Gastrocnemius medialis (tissue), 4 donors: ENCODE data around the gene TBC1D5.

Source experiments
- POLR2A ChIP-seq, 2 donors: fragments of 450-650 bp; IDR thresholded peaks; one replicate each; pipeline ENCODE4 v1.6.1; 2017; ENCODE audit warnings: antibody characterized with exemption in 2 of 2, mild to moderate bottlenecking in 2 of 2, moderate library complexity in 2 of 2
- TF ChIP-seq, protein P1 (sequence below), 5 experiments: fragments of 450-650 bp in 3 of 5; fragments of 200-600 bp in 2 of 5; sonication (generic) in 2 of 5; IDR thresholded peaks in 4 of 5; conservative IDR thresholded peaks in 1 of 5; 1 replicate in 4 of 5; 2 replicates in 1 of 5; pipeline ENCODE4 v1.5.1; 2016 to 2019; ENCODE audit warnings: antibody characterized with exemption in 5 of 5, mild to moderate bottlenecking in 3 of 5, moderate library complexity in 3 of 5

DNA sequence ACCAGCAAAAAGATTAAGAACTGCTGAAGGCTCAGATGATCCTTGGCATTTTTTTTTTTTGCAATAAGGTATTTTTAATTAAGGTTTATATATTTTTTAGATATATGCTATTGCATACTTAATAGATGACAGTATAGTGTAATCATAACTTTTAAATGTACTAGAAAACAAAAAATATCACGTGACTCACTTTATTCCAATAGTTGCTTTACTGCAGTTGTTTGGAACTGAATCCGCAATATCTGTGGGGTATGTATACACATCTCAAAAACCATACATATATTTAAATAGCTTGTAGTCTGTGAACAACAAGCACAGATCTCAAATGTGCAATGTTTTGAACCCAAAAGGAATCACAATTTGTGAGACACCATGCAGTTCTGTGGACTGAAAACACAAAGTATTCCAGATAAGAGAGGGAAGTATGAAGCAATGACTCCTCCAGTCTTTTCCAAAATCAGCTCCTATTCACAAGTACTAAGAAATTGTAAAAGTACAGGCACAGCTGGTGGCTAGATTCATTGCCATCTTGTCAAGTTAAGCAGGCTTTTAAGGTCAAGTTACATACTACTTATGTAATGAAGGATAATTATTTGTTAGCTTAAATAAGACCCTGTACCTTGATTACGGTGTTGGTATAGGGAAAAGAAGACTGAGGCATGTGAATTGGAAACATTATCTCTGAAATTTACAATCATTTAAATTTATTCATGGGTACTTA, 331.1 kb downstream of the TBC1D5 start:
- TF ChIP-seq, protein P1, sequence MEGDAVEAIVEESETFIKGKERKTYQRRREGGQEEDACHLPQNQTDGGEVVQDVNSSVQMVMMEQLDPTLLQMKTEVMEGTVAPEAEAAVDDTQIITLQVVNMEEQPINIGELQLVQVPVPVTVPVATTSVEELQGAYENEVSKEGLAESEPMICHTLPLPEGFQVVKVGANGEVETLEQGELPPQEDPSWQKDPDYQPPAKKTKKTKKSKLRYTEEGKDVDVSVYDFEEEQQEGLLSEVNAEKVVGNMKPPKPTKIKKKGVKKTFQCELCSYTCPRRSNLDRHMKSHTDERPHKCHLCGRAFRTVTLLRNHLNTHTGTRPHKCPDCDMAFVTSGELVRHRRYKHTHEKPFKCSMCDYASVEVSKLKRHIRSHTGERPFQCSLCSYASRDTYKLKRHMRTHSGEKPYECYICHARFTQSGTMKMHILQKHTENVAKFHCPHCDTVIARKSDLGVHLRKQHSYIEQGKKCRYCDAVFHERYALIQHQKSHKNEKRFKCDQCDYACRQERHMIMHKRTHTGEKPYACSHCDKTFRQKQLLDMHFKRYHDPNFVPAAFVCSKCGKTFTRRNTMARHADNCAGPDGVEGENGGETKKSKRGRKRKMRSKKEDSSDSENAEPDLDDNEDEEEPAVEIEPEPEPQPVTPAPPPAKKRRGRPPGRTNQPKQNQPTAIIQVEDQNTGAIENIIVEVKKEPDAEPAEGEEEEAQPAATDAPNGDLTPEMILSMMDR (IDR thresholded peaks at IDR 0.05 in 4 of 5, conservative IDR thresholded peaks at IDR 0.05 in 1 of 5), result no peak
- no peak for TF ChIP-seq POLR2A (IDR thresholded peaks at IDR 0.05)
